ENCODE results near the gene CEL.
"Not testable (repeated sequence)": the region's sequence is repeated elsewhere in the genome, so short reads cannot be mapped to it uniquely, and the experiment has no call there.

Gene CEL

DNA sequence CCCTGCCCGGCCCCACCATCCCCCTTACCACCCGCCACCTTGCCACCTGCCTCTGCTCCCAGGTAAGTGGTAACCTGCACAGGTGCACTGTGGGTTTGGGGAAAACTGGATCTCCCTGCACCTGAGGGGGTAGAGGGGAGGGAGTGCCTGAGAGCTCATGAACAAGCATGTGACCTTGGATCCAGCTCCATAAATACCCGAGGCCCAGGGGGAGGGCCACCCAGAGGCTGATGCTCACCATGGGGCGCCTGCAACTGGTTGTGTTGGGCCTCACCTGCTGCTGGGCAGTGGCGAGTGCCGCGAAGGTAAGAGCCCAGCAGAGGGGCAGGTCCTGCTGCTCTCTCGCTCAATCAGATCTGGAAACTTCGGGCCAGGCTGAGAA is at the start of gene CEL:
Gene CEL, plus strand, starts transcription at position 218 of the 382 bp plus-strand sequence. Its CDS starts 22 bp downstream, at position 240.
- H3K4me3 ChIP-seq; H3K27ac ChIP-seq; H3K9ac ChIP-seq (ENCODE audit: insufficient read length); DNase-seq (ENCODE audit: low read depth, low spot score); H3K36me3 ChIP-seq (ENCODE audit: insufficient read depth, low read length); H3K9me3 ChIP-seq (ENCODE audit: low read depth, low read length): not testable (repeated sequence)

DNA sequence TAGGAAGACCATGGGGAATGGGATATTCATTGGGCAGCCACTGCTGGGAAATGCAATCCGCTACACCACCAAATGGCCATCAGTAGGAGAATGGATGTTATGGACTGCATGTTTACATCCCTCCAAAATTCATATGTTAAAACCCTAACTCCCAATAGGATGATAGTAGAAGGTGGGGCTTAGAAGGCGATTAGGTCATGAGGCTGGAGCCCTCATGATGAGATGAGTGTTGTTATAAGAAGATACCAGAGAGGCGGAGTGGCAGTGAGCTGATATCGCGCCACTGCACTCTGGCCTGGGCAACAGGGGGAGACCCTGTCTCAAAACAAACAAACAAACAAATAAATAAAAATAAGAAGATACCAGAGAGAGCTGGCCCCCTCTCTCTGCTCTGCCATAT is 47.1 kb upstream of the CEL start:
- H3K36me3 ChIP-seq (ENCODE audit: insufficient read depth, low read length), result no peaks in the 10 kb centered on the region
- no peaks in the 10 kb centered on the region for H3K9me3 ChIP-seq (ENCODE audit: low read depth, low read length)
- H3K4me3 ChIP-seq, result no peak overlapping the region
- H3K9ac ChIP-seq (ENCODE audit: insufficient read length), result no peak overlapping the region
- no peak for DNase-seq (ENCODE audit: low read depth, low spot score)
- no peak for TF ChIP-seq EZH2 (IDR thresholded peaks at IDR 0.05)
- H3K27ac ChIP-seq, result no peak overlapping the region

DNA sequence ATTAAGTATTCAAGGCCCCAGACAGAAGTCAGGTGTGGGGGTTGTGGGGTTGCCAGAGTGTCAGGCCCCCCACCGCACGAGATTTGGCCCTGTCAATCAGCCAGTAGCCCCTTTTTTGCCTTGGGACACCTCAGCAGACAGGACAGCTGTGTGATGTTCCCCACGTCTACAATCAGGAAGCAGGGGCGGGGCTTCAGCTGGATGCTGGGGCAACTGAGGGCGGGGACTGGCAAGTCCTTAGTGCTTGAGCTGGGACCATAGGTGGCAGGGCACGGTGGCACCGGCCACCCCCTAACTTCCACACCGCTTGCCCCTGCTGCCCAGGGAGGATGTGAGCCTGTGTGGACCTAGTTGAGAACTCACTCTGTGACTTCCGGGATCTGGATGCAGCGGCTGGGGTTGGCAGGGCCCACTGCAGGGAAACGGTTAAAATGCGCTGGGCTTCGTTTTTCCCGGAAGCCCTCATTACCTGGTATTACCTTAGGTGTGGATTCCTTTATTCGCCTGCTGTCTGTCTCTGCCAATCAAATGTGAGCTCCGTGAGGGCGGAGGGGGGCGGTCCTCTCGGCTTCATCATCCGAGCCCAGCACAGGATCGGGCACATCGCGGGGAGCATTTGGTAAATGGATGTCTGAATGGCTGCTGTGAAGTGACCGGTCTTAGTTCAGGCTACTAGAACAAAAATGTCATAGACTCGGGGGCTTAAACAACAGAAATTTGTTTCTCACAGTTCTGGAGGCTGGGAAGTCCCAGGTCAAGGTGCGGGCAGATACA is 38.5 kb upstream of the CEL start:
- no peaks in the 10 kb centered on the region for H3K36me3 ChIP-seq (ENCODE audit: insufficient read depth, low read length)
- DNase-seq (ENCODE audit: low read depth, low spot score), result no peak
- TF ChIP-seq POLR2AphosphoS5 (IDR thresholded peaks at IDR 0.05; ENCODE audit: borderline replicate concordance, low read depth, low read length), result no peak
- no peak for TF ChIP-seq EZH2 (IDR thresholded peaks at IDR 0.05)
- TF ChIP-seq FOXP2 (optimal IDR thresholded peaks at IDR 0.05; ENCODE audit: control extremely low read depth, extremely low read length, insufficient read depth), result no peak
- H3K9me3 ChIP-seq (ENCODE audit: low read depth, low read length), result no peaks in the 10 kb centered on the region
- H3K9ac ChIP-seq (ENCODE audit: insufficient read length), result no peak overlapping the region
- no peak overlapping the region for H3K27ac ChIP-seq
- H3K4me3 ChIP-seq, result no peak overlapping the region

DNA sequence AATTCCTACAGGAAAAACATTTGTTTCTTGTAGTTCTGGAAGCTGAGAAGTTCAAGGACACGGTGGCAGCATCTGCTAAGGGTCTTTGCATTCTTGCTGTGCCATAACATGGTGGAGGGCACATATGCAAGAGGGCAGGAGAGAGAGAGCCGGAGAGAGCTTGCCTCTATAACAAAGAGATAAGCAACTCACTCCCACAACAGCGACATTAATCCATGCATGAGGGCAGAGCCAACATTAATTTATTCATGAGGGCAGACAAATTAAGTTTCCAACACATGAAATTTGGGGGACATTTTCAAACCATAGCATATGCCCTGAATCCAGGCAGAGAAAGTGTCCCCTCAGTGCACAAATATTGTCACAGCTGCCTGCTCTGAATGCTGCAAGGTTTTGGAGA is 35.4 kb upstream of the CEL start:
- no peak overlapping the region for H3K27ac ChIP-seq
- no peak for TF ChIP-seq FOXP2 (optimal IDR thresholded peaks at IDR 0.05; ENCODE audit: control extremely low read depth, extremely low read length, insufficient read depth)
- no peak for TF ChIP-seq EZH2 (IDR thresholded peaks at IDR 0.05)
- TF ChIP-seq POLR2AphosphoS5 (IDR thresholded peaks at IDR 0.05; ENCODE audit: borderline replicate concordance, low read depth, low read length), result no peak
- H3K9me3 ChIP-seq (ENCODE audit: low read depth, low read length), result no peaks in the 10 kb centered on the region
- H3K36me3 ChIP-seq (ENCODE audit: insufficient read depth, low read length), result no peaks in the 10 kb centered on the region
- no peak overlapping the region for H3K9ac ChIP-seq (ENCODE audit: insufficient read length)
- no peak overlapping the region for H3K4me3 ChIP-seq
- DNase-seq (ENCODE audit: low read depth, low spot score), result no peak

DNA sequence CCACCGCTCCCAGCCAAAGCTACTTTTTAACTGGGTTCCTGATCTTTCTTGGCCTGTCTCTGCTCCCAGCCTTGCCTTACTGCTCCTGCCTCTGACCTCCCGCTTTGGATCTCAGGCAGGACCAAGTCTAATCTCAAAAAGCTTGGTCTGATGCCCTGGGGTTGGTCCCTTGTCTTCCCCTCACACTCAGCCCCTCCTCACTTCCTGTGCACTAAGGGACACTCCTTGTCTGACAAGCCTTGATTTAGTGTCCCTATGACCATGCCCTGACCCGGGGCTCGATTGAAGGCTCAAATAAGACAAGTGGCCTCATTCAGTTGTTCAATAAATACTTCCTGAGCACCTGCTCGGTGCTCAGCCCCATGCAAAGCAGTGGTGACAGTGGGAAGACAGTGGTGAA is 34.6 kb upstream of the CEL start:
- H3K4me3 ChIP-seq, result no peak overlapping the region
- H3K27ac ChIP-seq, result no peak overlapping the region
- H3K9me3 ChIP-seq (ENCODE audit: low read depth, low read length), result no peaks in the 10 kb centered on the region
- H3K36me3 ChIP-seq (ENCODE audit: insufficient read depth, low read length), result no peaks in the 10 kb centered on the region
- DNase-seq (ENCODE audit: low read depth, low spot score), result no peak
- TF ChIP-seq EZH2 (IDR thresholded peaks at IDR 0.05) (no peak), FOXP2 (optimal IDR thresholded peaks at IDR 0.05; ENCODE audit: control extremely low read depth, extremely low read length, insufficient read depth) (no peak), POLR2AphosphoS5 (IDR thresholded peaks at IDR 0.05; ENCODE audit: borderline replicate concordance, low read depth, low read length) (no peak)
- H3K9ac ChIP-seq (ENCODE audit: insufficient read length), result no peak overlapping the region

DNA sequence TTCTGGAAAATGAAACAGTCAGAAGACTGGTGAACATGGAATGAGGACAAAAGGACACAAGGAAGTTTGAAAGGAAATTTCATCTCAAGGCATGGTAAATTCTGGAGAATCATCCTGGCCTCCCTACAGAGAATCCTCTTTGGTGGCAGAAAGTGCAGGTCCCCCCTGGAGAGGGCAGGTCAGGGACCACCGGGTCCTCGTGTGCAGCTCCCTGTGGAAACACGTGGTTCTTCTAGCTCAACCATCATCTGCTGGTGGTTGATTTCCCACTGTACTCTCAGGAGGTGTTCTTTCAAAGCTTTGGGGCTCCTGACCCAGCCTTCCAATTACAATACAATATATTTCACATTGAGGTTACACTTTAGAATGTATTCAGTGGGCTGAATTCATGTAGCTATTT is 33.6 kb upstream of the CEL start:
- TF ChIP-seq POLR2AphosphoS5 (IDR thresholded peaks at IDR 0.05; ENCODE audit: borderline replicate concordance, low read depth, low read length), result no peak
- TF ChIP-seq FOXP2 (optimal IDR thresholded peaks at IDR 0.05; ENCODE audit: control extremely low read depth, extremely low read length, insufficient read depth), result no peak
- TF ChIP-seq EZH2 (IDR thresholded peaks at IDR 0.05), result no peak

DNA sequence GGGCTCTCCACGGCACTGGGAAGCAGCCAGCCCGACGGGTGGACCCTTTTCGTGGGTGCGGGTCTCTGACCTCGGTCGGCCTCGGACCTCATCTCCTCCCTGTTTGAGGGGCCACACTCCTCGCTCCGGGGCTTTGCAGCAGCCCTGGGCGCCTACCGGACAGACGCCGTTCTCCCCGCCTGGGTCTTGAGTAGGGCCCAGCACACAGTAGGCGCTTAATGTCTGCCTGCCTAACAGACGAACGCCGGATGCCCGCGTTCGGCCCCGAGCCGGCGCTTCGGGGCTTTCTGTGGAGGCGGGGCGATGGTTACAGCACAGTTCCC is 31.8 kb upstream of the CEL start:
- TF ChIP-seq POLR2AphosphoS5 (IDR thresholded peaks at IDR 0.05; ENCODE audit: borderline replicate concordance, low read depth, low read length) (no peak), EZH2 (IDR thresholded peaks at IDR 0.05) (no peak), FOXP2 (optimal IDR thresholded peaks at IDR 0.05; ENCODE audit: control extremely low read depth, extremely low read length, insufficient read depth) (no peak)
- peak overlapping the region; percentile 97 for H3K9ac ChIP-seq (ENCODE audit: insufficient read length)
- no peak for DNase-seq (ENCODE audit: low read depth, low spot score)
- H3K36me3 ChIP-seq (ENCODE audit: insufficient read depth, low read length), result 0 out of 2 replicates have a peak, but pooled peaks cover 11% of the 10 kb centered on the region
- H3K27ac ChIP-seq, result peak overlapping the region; percentile 73
- peak overlapping the region; percentile 98 for H3K4me3 ChIP-seq
- no peaks in the 10 kb centered on the region for H3K9me3 ChIP-seq (ENCODE audit: low read depth, low read length)

More for the DNA sequence above, 33.6 kb upstream of the CEL start:
- H3K36me3 ChIP-seq (ENCODE audit: insufficient read depth, low read length), result 0 out of 2 replicates have a peak, but pooled peaks cover 7% of the 10 kb centered on the region
- no peak for DNase-seq (ENCODE audit: low read depth, low spot score)
- H3K9me3 ChIP-seq (ENCODE audit: low read depth, low read length), result no peaks in the 10 kb centered on the region
- no peak overlapping the region for H3K27ac ChIP-seq
- no peak overlapping the region for H3K9ac ChIP-seq (ENCODE audit: insufficient read length)
- H3K4me3 ChIP-seq, result no peak overlapping the region

DNA sequence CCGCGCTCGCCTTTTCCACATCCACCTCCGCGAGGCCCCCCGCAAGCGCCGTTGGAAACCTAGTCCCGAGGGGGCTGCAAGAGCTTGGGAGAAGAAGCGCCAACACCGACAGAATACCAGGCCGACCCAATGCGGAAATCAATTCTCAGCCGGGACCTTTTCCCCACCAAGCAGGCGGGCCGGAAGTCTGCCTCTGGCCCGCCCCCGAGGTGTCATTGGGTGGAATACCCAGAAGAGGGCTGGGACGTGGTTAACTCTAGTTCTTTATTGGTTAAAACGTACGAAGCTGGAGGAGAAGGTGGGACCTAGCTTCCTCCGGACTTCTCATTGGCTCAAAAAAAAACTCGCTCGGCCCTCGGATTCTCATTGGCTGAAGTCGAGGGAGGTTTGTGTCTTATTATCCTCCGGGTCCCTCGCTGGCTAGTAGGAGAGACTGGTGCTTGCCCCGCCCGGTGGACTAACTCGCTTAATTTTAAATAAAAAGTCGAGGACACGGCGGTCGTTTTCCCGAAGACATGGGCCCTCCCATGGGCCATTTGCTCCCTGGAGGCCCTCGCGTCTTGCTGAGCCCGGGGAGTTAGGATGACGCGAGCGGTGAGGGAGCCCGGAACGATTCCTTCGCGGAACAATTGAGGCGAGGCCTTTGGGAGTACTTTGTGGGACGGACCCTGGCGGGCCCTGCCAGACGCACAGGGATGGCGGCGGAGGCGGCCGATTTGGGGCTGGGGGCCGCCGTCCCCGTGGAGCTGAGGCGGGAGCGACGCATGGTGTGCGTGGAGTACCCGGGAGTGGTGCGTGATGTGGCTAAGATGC is 31.3 kb upstream of the CEL start, which contains the start of gene GTF3C5:
Gene GTF3C5, plus strand, starts transcription at position 681 of the 813 bp plus-strand sequence. Its CDS starts 15 bp downstream, at position 696.
- Histone ChIP-seq H3K27ac (peak within 1 kb of the TSS; percentile 95), H3K9ac (ENCODE audit: insufficient read length) (peak within 1 kb of the TSS; percentile 97), H3K36me3 (ENCODE audit: insufficient read depth, low read length) (0 out of 2 replicates have a peak, but pooled peaks cover 11% of the 10 kb centered on the region), H3K4me3 (peak within 1 kb of the TSS; percentile 98), H3K9me3 (ENCODE audit: low read depth, low read length) (no peaks in the 10 kb centered on the region)
- peak; percentile 98 for DNase-seq (ENCODE audit: low read depth, low spot score)
- TF ChIP-seq FOXP2 (optimal IDR thresholded peaks at IDR 0.05; ENCODE audit: control extremely low read depth, extremely low read length, insufficient read depth) (peak; percentile 12), POLR2AphosphoS5 (IDR thresholded peaks at IDR 0.05; ENCODE audit: borderline replicate concordance, low read depth, low read length) (peak; percentile 91), EZH2 (IDR thresholded peaks at IDR 0.05) (no peak)

All from SK-N-MC (cell line).